Body of pancreas (tissue), 4 donors: Measurements from ENCODE around the gene FOS.

Experiments
- CTCF ChIP-seq, 7 experiments: fragments of 450-650 bp in 4 of 7; fragments of 200-600 bp in 3 of 7; sonication (generic) in 3 of 7; IDR thresholded peaks; one replicate each; pipeline ENCODE4 v1.5.1; 2016 to 2019; ENCODE audit warnings: antibody characterized with exemption in 7 of 7
- POLR2A ChIP-seq, 3 donors: fragments of 450-650 bp; IDR thresholded peaks; one replicate each; pipeline ENCODE4 v1.6.1; 2016; ENCODE audit warnings: antibody characterized with exemption in 3 of 3, mild to moderate bottlenecking in 2 of 3

- TF ChIP-seq POLR2A (IDR thresholded peaks at IDR 0.05) (no peak), CTCF (IDR thresholded peaks at IDR 0.05) (no peak)
Observed at GRCh38 chr14:75232191-75232590, 46.4 kb upstream of the FOS start.
